Measurements from ENCODE around the gene CACNA2D3. TPM values are rescaled to one million over a fixed set of nuclear protein-coding genes. Genes with fewer than 3 reads are reported as not detected.

Gene CACNA2D3
- polyA plus RNA-seq, 2 of the 4 experiments (the other 2 are of a cell fraction): 0.04 to 0.05 TPM

- no peak for TF ChIP-seq CHD4 (IDR thresholded peaks at IDR 0.05; ENCODE audit: borderline replicate concordance)
These were observed 892.6 kb downstream of the CACNA2D3 start (continued) for GRCh38 chr3:55014906-55015305.

GRCh38 chr3:55017876-55018275, 895.5 kb downstream of the CACNA2D3 start:
- 73% methylated on average over 3 of the region's 3 CpGs for WGBS (ENCODE audit: missing lambda C conversion rate)
- H3K9me3 ChIP-seq: no peaks in the 10 kb centered on the region
- no peak overlapping the region for H3K4me2 ChIP-seq
- no peaks in the 10 kb centered on the region for H3K4me1 ChIP-seq
- TF ChIP-seq HDAC2 (IDR thresholded peaks at IDR 0.05): no peak
- TF ChIP-seq MAZ (IDR thresholded peaks at IDR 0.05; ENCODE audit: borderline replicate concordance, low read depth, low read length): no peak
- TF ChIP-seq EHMT2 (IDR thresholded peaks at IDR 0.05; ENCODE audit: low read depth): no peak
- no peak for TF ChIP-seq CBX8 (IDR thresholded peaks at IDR 0.05)
- no peak for TF ChIP-seq SREBF2 (IDR thresholded peaks at IDR 0.05)
- TF ChIP-seq ATOH8 (CRISPR knock-in tag; IDR thresholded peaks at IDR 0.05; ENCODE audit: low read depth): no peak
- no peak for TF ChIP-seq HES2 (IDR thresholded peaks at IDR 0.05)
- no peak for TF ChIP-seq RNF2 (IDR thresholded peaks at IDR 0.05; ENCODE audit: borderline replicate concordance, low read depth)
- no peak for TF ChIP-seq BHLHE40 (IDR thresholded peaks at IDR 0.05; ENCODE audit: low read depth, low read length)
- no peak for TF ChIP-seq NPAS2 (CRISPR knock-in tag; IDR thresholded peaks at IDR 0.05; ENCODE audit: borderline replicate concordance)
- TF ChIP-seq MAFK (IDR thresholded peaks at IDR 0.05; ENCODE audit: partially characterized antibody): no peak
- no peak for TF ChIP-seq SMC3 (IDR thresholded peaks at IDR 0.05)
- no peak for TF ChIP-seq RCOR1 (IDR thresholded peaks at IDR 0.05; ENCODE audit: low read depth, low read length)
- no peak overlapping the region for H3K27ac ChIP-seq
- DNase-seq (ENCODE audit: low read depth in 1 of 2, low spot score in 1 of 2): no peak
- ChIA-PET CTCF (no interaction called here), POLR2A (no interaction called here)
- no peak overlapping the region for H3K4me3 ChIP-seq
- FAIRE-seq: no peak
- no peak for ATAC-seq

- Histone ChIP-seq H3K9me3 (no peaks in the 10 kb centered on the region), H3K4me1 (no peaks in the 10 kb centered on the region), H3K27ac (no peak overlapping the region), H3K4me2 (no peak overlapping the region), H3K4me3 (no peak overlapping the region)
- no peak for DNase-seq (ENCODE audit: low read depth in 1 of 2, low spot score in 1 of 2)
- ChIA-PET CTCF (no interaction called here), POLR2A (no interaction called here)
- WGBS (ENCODE audit: missing lambda C conversion rate): 11% methylated on average over 4 of the region's 4 CpGs
- ATAC-seq: no peak
- TF ChIP-seq PHF8 (IDR thresholded peaks at IDR 0.05; ENCODE audit: borderline replicate concordance, low read depth): no peak
- no peak for TF ChIP-seq CHD4 (IDR thresholded peaks at IDR 0.05; ENCODE audit: borderline replicate concordance)
- TF ChIP-seq HOXA7 (CRISPR knock-in tag; IDR thresholded peaks at IDR 0.05): no peak
- TF ChIP-seq NR3C1 (IDR thresholded peaks at IDR 0.05): no peak
- FAIRE-seq: no peak
These were observed 908.6 kb downstream of the CACNA2D3 start for GRCh38 chr3:55030938-55031337.

GRCh38 chr3:55036883-55037577, 914.7 kb downstream of the CACNA2D3 start:
- ATAC-seq (no peak), DNase-seq (ENCODE audit: low read depth in 1 of 2, low spot score in 1 of 2) (no peak), FAIRE-seq (no peak)
- Histone ChIP-seq H3K9me3 (no peaks in the 10 kb centered on the region), H3K4me3 (no peak overlapping the region), H3K4me1 (no peaks in the 10 kb centered on the region), H3K4me2 (no peak overlapping the region), H3K27ac (no peak overlapping the region)
- CTCF ChIA-PET: no interaction called here
- POLR2A ChIA-PET: no interaction called here
- WGBS (ENCODE audit: missing lambda C conversion rate): 23% methylated on average over 5 of the region's 5 CpGs
- TF ChIP-seq CTCF (IDR thresholded peaks at IDR 0.05) (no peak), JUNB (IDR thresholded peaks at IDR 0.05) (no peak), EHMT2 (IDR thresholded peaks at IDR 0.05; ENCODE audit: low read depth) (no peak), FOXS1 (CRISPR knock-in tag; IDR thresholded peaks at IDR 0.05) (no peak), SREBF2 (IDR thresholded peaks at IDR 0.05) (no peak), TP53 (CRISPR knock-in tag; IDR thresholded peaks at IDR 0.05) (no peak), ATOH8 (CRISPR knock-in tag; IDR thresholded peaks at IDR 0.05; ENCODE audit: low read depth) (no peak), ZSCAN20 (CRISPR knock-in tag; IDR thresholded peaks at IDR 0.05) (no peak), NFE2L2 (conservative IDR thresholded peaks at IDR 0.05; ENCODE audit: low read length) (no peak), POLR2A (IDR thresholded peaks at IDR 0.05; ENCODE audit: low read length) (no peak), HOXB13 (CRISPR knock-in tag; IDR thresholded peaks at IDR 0.05; ENCODE audit: low read depth) (no peak), FOSB (CRISPR knock-in tag; IDR thresholded peaks at IDR 0.05) (no peak), GATA3 (IDR thresholded peaks at IDR 0.05; ENCODE audit: borderline replicate concordance) (no peak), SMC3 (IDR thresholded peaks at IDR 0.05) (no peak)

Data from A549 (cell line).